Measurements from ENCODE around the gene RBBP5. TPM values are rescaled to one million over a fixed set of nuclear protein-coding genes. Genes with fewer than 3 reads are reported as not detected.

The RBBP5 gene
- total RNA-seq, 1 donor from 2014 or later = 10.6 TPM

DNA sequence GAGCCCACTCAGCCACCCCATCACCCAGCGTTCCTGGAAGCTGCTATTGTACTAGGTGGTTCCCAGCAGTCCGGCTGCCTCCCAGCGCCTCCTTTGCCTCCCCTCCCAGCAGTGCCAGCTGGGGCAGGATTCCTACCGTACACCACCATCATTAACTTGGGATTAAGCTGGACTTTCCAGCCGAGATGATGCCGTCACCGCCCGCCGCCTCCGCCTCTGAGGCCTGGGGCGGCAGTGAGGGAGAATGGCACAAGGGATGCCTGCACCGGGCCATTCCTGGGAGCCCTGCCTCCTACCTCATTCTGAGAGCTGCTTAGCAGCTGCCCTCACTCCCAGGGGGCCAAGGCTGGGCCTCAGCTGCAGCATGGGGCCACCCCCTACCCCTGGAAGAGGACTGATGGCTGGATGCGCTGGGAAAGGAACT, 65.6 kb downstream of the RBBP5 start:
- TF ChIP-seq, protein P1, sequence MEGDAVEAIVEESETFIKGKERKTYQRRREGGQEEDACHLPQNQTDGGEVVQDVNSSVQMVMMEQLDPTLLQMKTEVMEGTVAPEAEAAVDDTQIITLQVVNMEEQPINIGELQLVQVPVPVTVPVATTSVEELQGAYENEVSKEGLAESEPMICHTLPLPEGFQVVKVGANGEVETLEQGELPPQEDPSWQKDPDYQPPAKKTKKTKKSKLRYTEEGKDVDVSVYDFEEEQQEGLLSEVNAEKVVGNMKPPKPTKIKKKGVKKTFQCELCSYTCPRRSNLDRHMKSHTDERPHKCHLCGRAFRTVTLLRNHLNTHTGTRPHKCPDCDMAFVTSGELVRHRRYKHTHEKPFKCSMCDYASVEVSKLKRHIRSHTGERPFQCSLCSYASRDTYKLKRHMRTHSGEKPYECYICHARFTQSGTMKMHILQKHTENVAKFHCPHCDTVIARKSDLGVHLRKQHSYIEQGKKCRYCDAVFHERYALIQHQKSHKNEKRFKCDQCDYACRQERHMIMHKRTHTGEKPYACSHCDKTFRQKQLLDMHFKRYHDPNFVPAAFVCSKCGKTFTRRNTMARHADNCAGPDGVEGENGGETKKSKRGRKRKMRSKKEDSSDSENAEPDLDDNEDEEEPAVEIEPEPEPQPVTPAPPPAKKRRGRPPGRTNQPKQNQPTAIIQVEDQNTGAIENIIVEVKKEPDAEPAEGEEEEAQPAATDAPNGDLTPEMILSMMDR (conservative IDR thresholded peaks at IDR 0.05; ENCODE audit: low read depth, low read length) = no peak
- no peak for DNase-seq (ENCODE audit: low read depth)
- no peak overlapping the region for H3K4me3 ChIP-seq (ENCODE audit: low read depth, low read length)

DNA sequence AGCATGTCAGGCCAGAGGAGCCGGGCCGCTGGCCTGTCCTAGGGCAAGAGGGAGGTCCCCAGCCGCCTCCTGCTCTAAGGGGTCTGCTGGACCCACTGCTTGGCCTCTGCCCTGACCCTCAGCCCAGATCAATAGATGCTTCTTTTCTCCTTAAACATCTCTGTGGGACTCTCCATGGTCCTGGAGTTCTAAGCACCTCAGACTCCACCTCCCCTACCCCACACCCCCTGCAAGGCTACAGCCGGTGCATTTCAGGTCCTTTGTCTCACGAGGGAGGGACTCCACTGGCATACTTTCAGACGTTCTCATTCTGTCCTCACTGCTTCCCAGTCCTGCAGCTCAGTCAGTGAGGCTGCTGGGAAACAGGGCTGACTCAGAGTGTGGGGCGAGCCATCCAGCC, 67.8 kb downstream of the RBBP5 start:
- H3K4me3 ChIP-seq (ENCODE audit: low read depth, low read length) = no peak overlapping the region
- TF ChIP-seq, protein P1 (conservative IDR thresholded peaks at IDR 0.05; ENCODE audit: low read depth, low read length) = no peak
- DNase-seq (ENCODE audit: low read depth) = no peak

DNA sequence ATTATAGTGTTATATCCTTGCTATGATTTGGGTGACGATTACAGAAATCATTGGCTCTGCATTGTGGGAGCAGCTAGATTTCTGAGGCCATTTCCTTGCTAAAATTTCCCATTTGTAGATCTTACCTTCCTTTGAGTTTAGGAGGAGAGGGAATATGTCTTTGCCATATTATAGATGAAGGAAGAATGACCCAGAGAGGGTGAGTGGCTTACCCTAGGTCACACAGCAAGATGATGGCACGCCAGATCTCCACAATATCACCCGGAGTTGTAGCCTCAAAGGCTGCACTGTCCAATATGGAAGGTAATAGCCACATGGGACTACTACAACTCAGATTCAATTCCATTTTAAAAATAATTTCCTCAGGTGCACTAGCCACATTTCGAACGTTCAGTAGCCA, 68.5 kb downstream of the RBBP5 start:
- TF ChIP-seq, protein P1 (conservative IDR thresholded peaks at IDR 0.05; ENCODE audit: low read depth, low read length) = no peak
- no peak overlapping the region for H3K4me3 ChIP-seq (ENCODE audit: low read depth, low read length)
- no peak for DNase-seq (ENCODE audit: low read depth)

DNA sequence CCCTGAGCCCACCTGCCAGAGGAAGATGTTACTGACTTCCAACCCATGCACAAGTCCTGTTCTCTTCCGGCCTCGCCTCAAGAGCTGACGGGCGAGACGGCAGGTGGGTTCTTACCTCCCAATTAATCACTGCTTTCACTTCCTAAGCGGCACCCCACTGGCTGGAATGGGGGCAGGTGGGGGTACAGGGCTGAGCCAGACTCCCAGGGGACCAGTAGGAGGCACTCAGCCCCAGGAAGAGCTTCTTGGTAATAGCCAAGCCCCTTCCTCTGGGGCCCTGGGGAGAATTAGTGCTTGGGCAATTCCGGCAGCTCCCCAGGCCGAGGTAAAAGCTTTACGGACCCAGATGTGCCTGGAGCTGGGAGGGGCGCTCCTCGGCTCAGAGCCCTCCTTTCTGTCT, 69.1 kb downstream of the RBBP5 start:
- no peak for DNase-seq (ENCODE audit: low read depth)
- no peak overlapping the region for H3K4me3 ChIP-seq (ENCODE audit: low read depth, low read length)
- TF ChIP-seq, protein P1 (conservative IDR thresholded peaks at IDR 0.05; ENCODE audit: low read depth, low read length) = no peak

DNA sequence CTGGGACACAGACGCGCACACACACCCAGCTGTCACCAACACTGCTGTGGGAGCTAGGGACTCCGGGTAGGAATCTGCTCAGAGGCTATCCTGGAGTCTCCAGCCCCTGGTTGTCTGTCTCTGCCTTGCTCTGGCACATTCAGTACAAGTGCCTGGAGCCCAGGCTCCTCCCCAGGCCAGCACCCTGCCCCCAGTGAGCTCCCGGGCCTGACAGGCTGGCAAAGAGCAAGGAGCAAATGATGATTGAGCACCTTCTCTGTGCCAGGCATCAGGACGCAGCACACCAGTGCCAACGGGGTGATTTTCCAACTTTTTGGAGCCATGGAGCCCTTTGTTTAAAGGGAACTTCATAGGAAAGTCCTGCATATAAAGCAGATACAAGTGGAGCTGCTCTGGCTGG, 72.3 kb downstream of the RBBP5 start:
- TF ChIP-seq, protein P1 (conservative IDR thresholded peaks at IDR 0.05; ENCODE audit: low read depth, low read length) = no peak
- H3K4me3 ChIP-seq (ENCODE audit: low read depth, low read length) = no peak overlapping the region
- DNase-seq (ENCODE audit: low read depth) = no peak

DNA sequence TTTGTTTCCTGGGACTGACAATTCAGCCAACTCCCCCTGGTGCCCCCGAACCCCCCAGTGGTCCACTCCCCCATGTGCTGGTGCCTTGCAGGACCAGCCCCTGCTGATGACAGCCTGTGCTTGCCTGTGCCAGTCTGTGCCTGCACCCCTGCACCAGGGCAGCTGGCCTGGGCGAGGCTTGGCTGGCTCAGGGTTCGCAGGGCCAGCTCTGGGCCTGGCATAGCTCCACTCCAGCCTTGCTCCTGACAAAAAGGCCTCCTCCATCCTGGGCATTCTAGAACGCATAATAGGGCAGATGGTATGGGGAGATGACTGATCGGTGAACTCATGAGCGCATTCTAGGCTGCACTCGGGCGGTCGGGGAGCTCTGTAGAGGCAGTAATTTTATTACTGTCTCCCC, 73.4 kb downstream of the RBBP5 start:
- DNase-seq (ENCODE audit: low read depth) = no peak
- TF ChIP-seq, protein P1 (conservative IDR thresholded peaks at IDR 0.05; ENCODE audit: low read depth, low read length) = no peak
- H3K4me3 ChIP-seq (ENCODE audit: low read depth, low read length) = no peak overlapping the region

DNA sequence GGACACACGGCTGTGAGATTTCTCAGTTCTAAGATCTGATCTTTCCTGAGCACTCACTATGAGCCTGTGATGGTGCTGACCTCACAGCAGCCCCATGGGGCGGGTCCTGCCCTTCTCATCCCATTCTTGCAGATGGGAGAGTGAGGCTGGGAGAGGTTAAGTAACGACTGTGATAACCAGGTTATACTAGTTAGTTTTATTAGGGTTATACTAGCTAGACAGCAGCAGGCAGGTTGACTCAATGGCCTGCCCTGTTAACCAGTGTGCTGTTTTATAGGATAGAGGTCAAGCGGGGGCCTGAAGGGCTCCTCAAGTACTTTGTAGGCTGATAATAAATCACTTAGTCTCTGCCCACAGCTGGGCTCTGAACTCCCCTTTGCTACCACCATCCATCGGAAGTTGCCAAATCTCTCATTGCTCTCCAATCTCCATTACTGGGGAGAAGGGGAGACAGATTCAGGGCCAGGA, 74.0 kb downstream of the RBBP5 start:
- no peak for DNase-seq (ENCODE audit: low read depth)
- TF ChIP-seq, protein P1 (conservative IDR thresholded peaks at IDR 0.05; ENCODE audit: low read depth, low read length) = no peak
- H3K4me3 ChIP-seq (ENCODE audit: low read depth, low read length) = no peak overlapping the region

Measured in epithelial cell of proximal tubule (primary cell).